ENCODE measurements around the gene PPP1R26.
A peak's percentile ranks its signal among the peaks of the same experiment; 100 is the strongest.

GRCh38 chr9:135478829-135479468 lies 633 bp upstream of the PPP1R26 start:
- TF ChIP-seq, protein P1, sequence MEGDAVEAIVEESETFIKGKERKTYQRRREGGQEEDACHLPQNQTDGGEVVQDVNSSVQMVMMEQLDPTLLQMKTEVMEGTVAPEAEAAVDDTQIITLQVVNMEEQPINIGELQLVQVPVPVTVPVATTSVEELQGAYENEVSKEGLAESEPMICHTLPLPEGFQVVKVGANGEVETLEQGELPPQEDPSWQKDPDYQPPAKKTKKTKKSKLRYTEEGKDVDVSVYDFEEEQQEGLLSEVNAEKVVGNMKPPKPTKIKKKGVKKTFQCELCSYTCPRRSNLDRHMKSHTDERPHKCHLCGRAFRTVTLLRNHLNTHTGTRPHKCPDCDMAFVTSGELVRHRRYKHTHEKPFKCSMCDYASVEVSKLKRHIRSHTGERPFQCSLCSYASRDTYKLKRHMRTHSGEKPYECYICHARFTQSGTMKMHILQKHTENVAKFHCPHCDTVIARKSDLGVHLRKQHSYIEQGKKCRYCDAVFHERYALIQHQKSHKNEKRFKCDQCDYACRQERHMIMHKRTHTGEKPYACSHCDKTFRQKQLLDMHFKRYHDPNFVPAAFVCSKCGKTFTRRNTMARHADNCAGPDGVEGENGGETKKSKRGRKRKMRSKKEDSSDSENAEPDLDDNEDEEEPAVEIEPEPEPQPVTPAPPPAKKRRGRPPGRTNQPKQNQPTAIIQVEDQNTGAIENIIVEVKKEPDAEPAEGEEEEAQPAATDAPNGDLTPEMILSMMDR (conservative IDR thresholded peaks at IDR 0.05; ENCODE audit: low read depth in 2 of 2), result peak in 1 of 2 experiments; percentile 27; a peak in 2 of 4 replicates
- TF ChIP-seq POLR2AphosphoS5 (IDR thresholded peaks at IDR 0.05; ENCODE audit: low read depth) (0 out of 2 replicates have a peak, but pooled peaks have one; percentile 7), EZH2 (IDR thresholded peaks at IDR 0.05; ENCODE audit: low read depth, unreplicated experiment) (no peak), EZH2phosphoT487 (IDR thresholded peaks at IDR 0.05; ENCODE audit: unreplicated experiment) (no peak), JUNB (IDR thresholded peaks at IDR 0.05; ENCODE audit: unreplicated experiment) (no peak), ZNF462 (CRISPR knock-in tag; IDR thresholded peaks at IDR 0.05) (no peak), ZNF331 (CRISPR knock-in tag; IDR thresholded peaks at IDR 0.05; ENCODE audit: low read depth) (no peak), NANOG (IDR thresholded peaks at IDR 0.05; ENCODE audit: borderline replicate concordance) (no peak), STAT1 (IDR thresholded peaks at IDR 0.05; ENCODE audit: unreplicated experiment) (no peak), CREB1 (CRISPR knock-in tag; IDR thresholded peaks at IDR 0.05; ENCODE audit: low read depth) (no peak), ZNF114 (CRISPR knock-in tag; IDR thresholded peaks at IDR 0.05) (no peak)
- TF ChIP-seq, protein P2, sequence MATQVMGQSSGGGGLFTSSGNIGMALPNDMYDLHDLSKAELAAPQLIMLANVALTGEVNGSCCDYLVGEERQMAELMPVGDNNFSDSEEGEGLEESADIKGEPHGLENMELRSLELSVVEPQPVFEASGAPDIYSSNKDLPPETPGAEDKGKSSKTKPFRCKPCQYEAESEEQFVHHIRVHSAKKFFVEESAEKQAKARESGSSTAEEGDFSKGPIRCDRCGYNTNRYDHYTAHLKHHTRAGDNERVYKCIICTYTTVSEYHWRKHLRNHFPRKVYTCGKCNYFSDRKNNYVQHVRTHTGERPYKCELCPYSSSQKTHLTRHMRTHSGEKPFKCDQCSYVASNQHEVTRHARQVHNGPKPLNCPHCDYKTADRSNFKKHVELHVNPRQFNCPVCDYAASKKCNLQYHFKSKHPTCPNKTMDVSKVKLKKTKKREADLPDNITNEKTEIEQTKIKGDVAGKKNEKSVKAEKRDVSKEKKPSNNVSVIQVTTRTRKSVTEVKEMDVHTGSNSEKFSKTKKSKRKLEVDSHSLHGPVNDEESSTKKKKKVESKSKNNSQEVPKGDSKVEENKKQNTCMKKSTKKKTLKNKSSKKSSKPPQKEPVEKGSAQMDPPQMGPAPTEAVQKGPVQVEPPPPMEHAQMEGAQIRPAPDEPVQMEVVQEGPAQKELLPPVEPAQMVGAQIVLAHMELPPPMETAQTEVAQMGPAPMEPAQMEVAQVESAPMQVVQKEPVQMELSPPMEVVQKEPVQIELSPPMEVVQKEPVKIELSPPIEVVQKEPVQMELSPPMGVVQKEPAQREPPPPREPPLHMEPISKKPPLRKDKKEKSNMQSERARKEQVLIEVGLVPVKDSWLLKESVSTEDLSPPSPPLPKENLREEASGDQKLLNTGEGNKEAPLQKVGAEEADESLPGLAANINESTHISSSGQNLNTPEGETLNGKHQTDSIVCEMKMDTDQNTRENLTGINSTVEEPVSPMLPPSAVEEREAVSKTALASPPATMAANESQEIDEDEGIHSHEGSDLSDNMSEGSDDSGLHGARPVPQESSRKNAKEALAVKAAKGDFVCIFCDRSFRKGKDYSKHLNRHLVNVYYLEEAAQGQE (IDR thresholded peaks at IDR 0.05; ENCODE audit: unreplicated experiment), result no peak
- TF ChIP-seq, protein P3, sequence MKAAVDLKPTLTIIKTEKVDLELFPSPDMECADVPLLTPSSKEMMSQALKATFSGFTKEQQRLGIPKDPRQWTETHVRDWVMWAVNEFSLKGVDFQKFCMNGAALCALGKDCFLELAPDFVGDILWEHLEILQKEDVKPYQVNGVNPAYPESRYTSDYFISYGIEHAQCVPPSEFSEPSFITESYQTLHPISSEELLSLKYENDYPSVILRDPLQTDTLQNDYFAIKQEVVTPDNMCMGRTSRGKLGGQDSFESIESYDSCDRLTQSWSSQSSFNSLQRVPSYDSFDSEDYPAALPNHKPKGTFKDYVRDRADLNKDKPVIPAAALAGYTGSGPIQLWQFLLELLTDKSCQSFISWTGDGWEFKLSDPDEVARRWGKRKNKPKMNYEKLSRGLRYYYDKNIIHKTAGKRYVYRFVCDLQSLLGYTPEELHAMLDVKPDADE (IDR thresholded peaks at IDR 0.05), result no peak

Data from GM23338 (cell line).